OCI-LY3 (cell line): Measurements from ENCODE around the gene CELF4.

ENCODE experiments used
- H2AFZ ChIP-seq: fragments of 200-600, 300-600 bp; shearing (Covaris generic); 2 replicates; pipeline ENCODE4 v1.6.0; 2014; ENCODE audit warnings: antibody characterized with exemption, low read depth, low read length
- H3K27ac ChIP-seq: fragments of 200-600, 300-600 bp; sonication (generic); 2 replicates; pipeline ENCODE4 v1.5.1; 2014; ENCODE audit warnings: mild to moderate bottlenecking, low read length, moderate library complexity, mixed read lengths
- H3K27me3 ChIP-seq: fragments of 200-600, 300-600 bp; sonication (generic); 2 replicates; pipeline ENCODE4 v1.6.1; 2014; ENCODE audit warnings: low read depth, low read length, mixed read lengths
- H3K36me3 ChIP-seq: fragments of 200-600, 300-600 bp; sonication (generic); replicated peaks from 2 replicates; pipeline ENCODE3; 2014; ENCODE audit warnings: low read depth, low read length, mixed read lengths
- H3K4me1 ChIP-seq: fragments of 300-600, 200-600 bp; sonication (generic); 2 replicates; pipeline ENCODE4 v1.6.1; 2014; ENCODE audit warnings: low read length, mixed read lengths
- H3K4me2 ChIP-seq: fragments of 200-600, 300-600 bp; sonication (generic); 2 replicates; pipeline ENCODE4 v1.6.1; 2014; ENCODE audit warnings: low read length, mixed read lengths
- H3K4me3 ChIP-seq: fragments of 300-600, 200-600 bp; sonication (generic); 2 replicates; pipeline ENCODE4 v1.5.1; 2014; ENCODE audit warnings: antibody characterized with exemption, mild to moderate bottlenecking, low read length, moderate library complexity
- H3K79me2 ChIP-seq: fragments of 300-600, 200-600 bp; shearing (Covaris generic); 2 replicates; pipeline ENCODE4 v1.6.1; 2014; ENCODE audit warnings: mild to moderate bottlenecking, low read length, mixed read lengths
- H3K9ac ChIP-seq: fragments of 300-600, 200-600 bp; shearing (Covaris generic); 2 replicates; pipeline ENCODE4 v1.6.0; 2014; ENCODE audit warnings: mild to moderate bottlenecking, low read length, moderate library complexity
- H3K9me3 ChIP-seq: fragments of 200-600, 300-600 bp; shearing (Covaris generic); 2 replicates; pipeline ENCODE4 v1.6.1; 2014; ENCODE audit warnings: low read length, mixed read lengths; ENCODE audit not compliant: insufficient read depth
- H4K20me1 ChIP-seq: fragments of 200-600, 300-600 bp; sonication (generic); 2 replicates; pipeline ENCODE4 v1.6.1; 2016; ENCODE audit warnings: low read length, mixed read lengths; ENCODE audit not compliant: insufficient read depth
- CTCF ChIP-seq: fragments of 200-600, 300-600 bp; sonication (generic); IDR thresholded peaks from 2 replicates; pipeline ENCODE4 v1.5.1; 2014; ENCODE audit warnings: antibody characterized with exemption, low read length, low read depth
- EZH2phosphoT487 ChIP-seq: fragments of 200-600 bp; shearing (Covaris generic); IDR thresholded peaks from 2 replicates; pipeline ENCODE4 v1.6.1; 2018; ENCODE audit warnings: antibody characterized with exemption, mixed run types, low read depth

CELF4 gene

GRCh38 chr18:37441821-37442220, 123.8 kb downstream of the CELF4 start:
- Histone ChIP-seq H3K27ac (no peak overlapping the region), H3K9ac (no peak overlapping the region), H3K79me2 (no peaks in the 10 kb centered on the region), H3K27me3 (no peaks in the 10 kb centered on the region), H3K36me3 (no peaks in the 10 kb centered on the region), H4K20me1 (no peaks in the 10 kb centered on the region), H2AFZ (no peak overlapping the region), H3K4me3 (no peak overlapping the region), H3K4me1 (peaks cover 8% of the 10 kb centered on the region; the same call in 1 of the 2 replicates), H3K4me2 (no peak overlapping the region), H3K9me3 (no peaks in the 10 kb centered on the region)
- TF ChIP-seq CTCF (no peak), EZH2phosphoT487 (no peak)

GRCh38 chr18:37440206-37440605, 125.4 kb downstream of the CELF4 start:
- Histone ChIP-seq H4K20me1 (no peaks in the 10 kb centered on the region), H3K27me3 (no peaks in the 10 kb centered on the region), H3K79me2 (no peaks in the 10 kb centered on the region), H3K27ac (no peak overlapping the region), H3K36me3 (no peaks in the 10 kb centered on the region), H3K4me2 (no peak overlapping the region), H3K9me3 (no peaks in the 10 kb centered on the region), H3K4me1 (peaks cover 8% of the 10 kb centered on the region; the same call in 1 of the 2 replicates), H2AFZ (no peak overlapping the region), H3K9ac (no peak overlapping the region), H3K4me3 (no peak overlapping the region)
- TF ChIP-seq EZH2phosphoT487 = no peak

- Histone ChIP-seq H3K9ac (no peak overlapping the region), H3K4me3 (no peak overlapping the region), H3K79me2 (no peaks in the 10 kb centered on the region), H3K4me1 (no peaks in the 10 kb centered on the region), H3K27ac (no peak overlapping the region), H3K9me3 (no peaks in the 10 kb centered on the region), H3K4me2 (no peak overlapping the region), H4K20me1 (no peaks in the 10 kb centered on the region), H3K27me3 (no peaks in the 10 kb centered on the region), H2AFZ (no peak overlapping the region), H3K36me3 (no peaks in the 10 kb centered on the region)
- TF ChIP-seq EZH2phosphoT487 (no peak), CTCF (no peak)
Observed at GRCh38 chr18:37438417-37439180, 127.0 kb downstream of the CELF4 start.

GRCh38 chr18:37435996-37436395, 129.6 kb downstream of the CELF4 start:
- Histone ChIP-seq H3K9me3 (no peaks in the 10 kb centered on the region), H3K4me1 (peaks cover 4% of the 10 kb centered on the region; the same call in 1 of the 2 replicates), H4K20me1 (no peaks in the 10 kb centered on the region), H3K9ac (no peak overlapping the region), H3K79me2 (no peaks in the 10 kb centered on the region), H3K27me3 (no peaks in the 10 kb centered on the region), H3K36me3 (no peaks in the 10 kb centered on the region), H3K4me3 (no peak overlapping the region), H3K4me2 (no peak overlapping the region), H2AFZ (no peak overlapping the region), H3K27ac (no peak overlapping the region)
- no peak for TF ChIP-seq EZH2phosphoT487

- H3K9me3 ChIP-seq = no peaks in the 10 kb centered on the region
- no peak overlapping the region for H3K4me2 ChIP-seq
- no peaks in the 10 kb centered on the region for H3K27me3 ChIP-seq
Observed at GRCh38 chr18:37435150-37435867, 130.3 kb downstream of the CELF4 start.

More at GRCh38 chr18:37435150-37435867, 130.3 kb downstream of the CELF4 start:
- peaks cover 4% of the 10 kb centered on the region; the same call in 1 of the 2 replicates for H3K4me1 ChIP-seq
- H3K27ac ChIP-seq = no peak overlapping the region
- H3K9ac ChIP-seq = no peak overlapping the region
- H4K20me1 ChIP-seq = no peaks in the 10 kb centered on the region
- no peaks in the 10 kb centered on the region for H3K79me2 ChIP-seq
- no peak overlapping the region for H3K4me3 ChIP-seq
- no peak for TF ChIP-seq EZH2phosphoT487
- TF ChIP-seq CTCF = no peak
- H2AFZ ChIP-seq = no peak overlapping the region
- no peaks in the 10 kb centered on the region for H3K36me3 ChIP-seq
